Measurements from ENCODE around the gene AHCYL1. TPM values are rescaled to one million over a fixed set of nuclear protein-coding genes. Genes with fewer than 3 reads are reported as not detected.

AHCYL1 gene
- polyA plus RNA-seq, 2 of the 4 experiments (the other 2 are of a cell fraction): 124 to 148 TPM

DNA sequence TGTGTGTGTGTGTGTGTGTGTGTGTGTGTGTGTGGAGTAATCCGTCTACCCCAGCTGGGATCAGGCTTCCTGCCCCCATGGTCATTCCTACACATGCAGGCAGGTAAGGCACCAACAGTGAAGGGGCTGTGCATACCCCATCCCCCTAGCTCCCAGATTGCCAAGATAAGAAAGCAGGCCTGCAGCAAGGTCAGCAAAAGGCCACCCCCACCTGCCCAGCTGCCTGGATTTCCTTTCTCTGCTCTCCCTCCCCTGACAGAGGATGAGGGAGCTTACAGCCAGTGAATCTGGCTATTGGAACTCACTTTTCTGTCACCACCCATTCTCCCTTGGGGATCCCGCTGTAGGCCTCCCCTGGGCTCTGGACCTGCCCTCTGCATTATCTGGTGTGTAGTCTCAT lies 78.0 kb downstream of the AHCYL1 start:
- Histone ChIP-seq H3K27ac (no peak overlapping the region), H3K4me1 (no peaks in the 10 kb centered on the region), H3K4me3 (no peak overlapping the region), H3K4me2 (no peak overlapping the region), H3K9me3 (no peaks in the 10 kb centered on the region)
- DNase-seq (ENCODE audit: low read depth in 1 of 2, low spot score in 1 of 2) (no peak), ATAC-seq (no peak), FAIRE-seq (no peak)
- TF ChIP-seq, protein P1, sequence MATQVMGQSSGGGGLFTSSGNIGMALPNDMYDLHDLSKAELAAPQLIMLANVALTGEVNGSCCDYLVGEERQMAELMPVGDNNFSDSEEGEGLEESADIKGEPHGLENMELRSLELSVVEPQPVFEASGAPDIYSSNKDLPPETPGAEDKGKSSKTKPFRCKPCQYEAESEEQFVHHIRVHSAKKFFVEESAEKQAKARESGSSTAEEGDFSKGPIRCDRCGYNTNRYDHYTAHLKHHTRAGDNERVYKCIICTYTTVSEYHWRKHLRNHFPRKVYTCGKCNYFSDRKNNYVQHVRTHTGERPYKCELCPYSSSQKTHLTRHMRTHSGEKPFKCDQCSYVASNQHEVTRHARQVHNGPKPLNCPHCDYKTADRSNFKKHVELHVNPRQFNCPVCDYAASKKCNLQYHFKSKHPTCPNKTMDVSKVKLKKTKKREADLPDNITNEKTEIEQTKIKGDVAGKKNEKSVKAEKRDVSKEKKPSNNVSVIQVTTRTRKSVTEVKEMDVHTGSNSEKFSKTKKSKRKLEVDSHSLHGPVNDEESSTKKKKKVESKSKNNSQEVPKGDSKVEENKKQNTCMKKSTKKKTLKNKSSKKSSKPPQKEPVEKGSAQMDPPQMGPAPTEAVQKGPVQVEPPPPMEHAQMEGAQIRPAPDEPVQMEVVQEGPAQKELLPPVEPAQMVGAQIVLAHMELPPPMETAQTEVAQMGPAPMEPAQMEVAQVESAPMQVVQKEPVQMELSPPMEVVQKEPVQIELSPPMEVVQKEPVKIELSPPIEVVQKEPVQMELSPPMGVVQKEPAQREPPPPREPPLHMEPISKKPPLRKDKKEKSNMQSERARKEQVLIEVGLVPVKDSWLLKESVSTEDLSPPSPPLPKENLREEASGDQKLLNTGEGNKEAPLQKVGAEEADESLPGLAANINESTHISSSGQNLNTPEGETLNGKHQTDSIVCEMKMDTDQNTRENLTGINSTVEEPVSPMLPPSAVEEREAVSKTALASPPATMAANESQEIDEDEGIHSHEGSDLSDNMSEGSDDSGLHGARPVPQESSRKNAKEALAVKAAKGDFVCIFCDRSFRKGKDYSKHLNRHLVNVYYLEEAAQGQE (IDR thresholded peaks at IDR 0.05): no peak
- no peak for TF ChIP-seq ZFP36 (IDR thresholded peaks at IDR 0.05; ENCODE audit: borderline replicate concordance, partially characterized antibody)
- TF ChIP-seq EHMT2 (IDR thresholded peaks at IDR 0.05; ENCODE audit: low read depth): no peak
- no peak for TF ChIP-seq NR3C1 (IDR thresholded peaks at IDR 0.05)
- TF ChIP-seq JUN (IDR thresholded peaks at IDR 0.05): no peak
- no peak for TF ChIP-seq NPAS2 (CRISPR knock-in tag; IDR thresholded peaks at IDR 0.05; ENCODE audit: borderline replicate concordance)
- no peak for TF ChIP-seq ZSCAN20 (CRISPR knock-in tag; IDR thresholded peaks at IDR 0.05)
- TF ChIP-seq, protein P2, sequence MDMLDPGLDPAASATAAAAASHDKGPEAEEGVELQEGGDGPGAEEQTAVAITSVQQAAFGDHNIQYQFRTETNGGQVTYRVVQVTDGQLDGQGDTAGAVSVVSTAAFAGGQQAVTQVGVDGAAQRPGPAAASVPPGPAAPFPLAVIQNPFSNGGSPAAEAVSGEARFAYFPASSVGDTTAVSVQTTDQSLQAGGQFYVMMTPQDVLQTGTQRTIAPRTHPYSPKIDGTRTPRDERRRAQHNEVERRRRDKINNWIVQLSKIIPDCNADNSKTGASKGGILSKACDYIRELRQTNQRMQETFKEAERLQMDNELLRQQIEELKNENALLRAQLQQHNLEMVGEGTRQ (IDR thresholded peaks at IDR 0.05): no peak
- TF ChIP-seq RAD21 (conservative IDR thresholded peaks at IDR 0.05 in 1 of 2, IDR thresholded peaks at IDR 0.05 in 1 of 2): no peak
- no peak for TF ChIP-seq JUNB (IDR thresholded peaks at IDR 0.05)
- TF ChIP-seq, protein P3, sequence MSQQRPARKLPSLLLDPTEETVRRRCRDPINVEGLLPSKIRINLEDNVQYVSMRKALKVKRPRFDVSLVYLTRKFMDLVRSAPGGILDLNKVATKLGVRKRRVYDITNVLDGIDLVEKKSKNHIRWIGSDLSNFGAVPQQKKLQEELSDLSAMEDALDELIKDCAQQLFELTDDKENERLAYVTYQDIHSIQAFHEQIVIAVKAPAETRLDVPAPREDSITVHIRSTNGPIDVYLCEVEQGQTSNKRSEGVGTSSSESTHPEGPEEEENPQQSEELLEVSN (IDR thresholded peaks at IDR 0.05; ENCODE audit: borderline replicate concordance, low read depth): no peak
- TF ChIP-seq, protein P4, sequence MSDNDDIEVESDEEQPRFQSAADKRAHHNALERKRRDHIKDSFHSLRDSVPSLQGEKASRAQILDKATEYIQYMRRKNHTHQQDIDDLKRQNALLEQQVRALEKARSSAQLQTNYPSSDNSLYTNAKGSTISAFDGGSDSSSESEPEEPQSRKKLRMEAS (IDR thresholded peaks at IDR 0.05): no peak
- TF ChIP-seq HOXB5 (CRISPR knock-in tag; IDR thresholded peaks at IDR 0.05): no peak
- no peak for TF ChIP-seq ZC3H11A (IDR thresholded peaks at IDR 0.05)
- TF ChIP-seq, protein P5, sequence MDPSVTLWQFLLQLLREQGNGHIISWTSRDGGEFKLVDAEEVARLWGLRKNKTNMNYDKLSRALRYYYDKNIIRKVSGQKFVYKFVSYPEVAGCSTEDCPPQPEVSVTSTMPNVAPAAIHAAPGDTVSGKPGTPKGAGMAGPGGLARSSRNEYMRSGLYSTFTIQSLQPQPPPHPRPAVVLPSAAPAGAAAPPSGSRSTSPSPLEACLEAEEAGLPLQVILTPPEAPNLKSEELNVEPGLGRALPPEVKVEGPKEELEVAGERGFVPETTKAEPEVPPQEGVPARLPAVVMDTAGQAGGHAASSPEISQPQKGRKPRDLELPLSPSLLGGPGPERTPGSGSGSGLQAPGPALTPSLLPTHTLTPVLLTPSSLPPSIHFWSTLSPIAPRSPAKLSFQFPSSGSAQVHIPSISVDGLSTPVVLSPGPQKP (IDR thresholded peaks at IDR 0.05; ENCODE audit: low read depth, low read length): no peak
- no peak for TF ChIP-seq HDAC2 (IDR thresholded peaks at IDR 0.05)
- TF ChIP-seq ZNF302 (CRISPR knock-in tag; IDR thresholded peaks at IDR 0.05): no peak
- CTCF ChIA-PET: interaction anchor here (1.1 to 10.3 kb wide), 3 partner anchors 13 to 44 kb away, joined by 3 to 130 read pairs (median 22); no protein-coding TSS in a partner anchor
- POLR2A ChIA-PET: no interaction called here
- WGBS (ENCODE audit: missing lambda C conversion rate): 77% methylated on average over 2 of the region's 2 CpGs

DNA sequence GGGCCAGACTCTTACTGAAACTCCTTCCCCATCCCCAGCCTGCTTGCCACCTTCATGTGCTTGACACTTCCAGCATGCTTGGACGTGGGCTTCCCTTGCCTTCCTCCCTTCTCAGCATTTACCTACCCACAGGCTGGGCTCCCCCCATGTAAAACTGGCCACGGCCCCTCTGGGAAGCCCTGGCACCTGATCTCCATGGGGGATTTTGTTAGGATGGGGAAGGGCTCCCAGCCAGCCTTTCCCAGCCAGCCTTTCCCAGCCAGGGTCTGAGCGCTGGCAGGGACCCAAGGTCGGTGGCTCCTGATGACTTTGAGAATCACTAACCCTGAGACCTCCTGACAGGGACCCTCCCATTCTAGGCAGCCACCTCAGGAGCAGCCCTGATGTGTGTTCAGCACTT lies 79.2 kb downstream of the AHCYL1 start:
- POLR2A ChIA-PET: no interaction called here
- FAIRE-seq (no peak), DNase-seq (ENCODE audit: low read depth in 1 of 2, low spot score in 1 of 2) (no peak), ATAC-seq (no peak)
- Histone ChIP-seq H3K9me3 (no peaks in the 10 kb centered on the region), H3K4me1 (no peaks in the 10 kb centered on the region), H3K4me2 (no peak overlapping the region), H3K27ac (no peak overlapping the region), H3K4me3 (no peak overlapping the region)
- WGBS (ENCODE audit: missing lambda C conversion rate): 58% methylated on average over 2 of the region's 4 CpGs
- CTCF ChIA-PET: interaction anchor here (0.8 to 10.3 kb wide), 3 partner anchors 14 to 549 kb away, joined by 3 to 130 read pairs (median 4); no protein-coding TSS in a partner anchor
- no peak for TF ChIP-seq JUNB (IDR thresholded peaks at IDR 0.05)
